ENCODE measurements around the gene MMAB. TPM values are rescaled to one million over a fixed set of nuclear protein-coding genes. Genes with fewer than 3 reads are reported as not detected.

The MMAB gene
- total and polyA plus RNA-seq, 10 of the 15 experiments (the other 5 are each of a cell fraction or from before 2014, with no cell fraction given), result 10.6 to 65.3 (median 45.2) TPM

DNA sequence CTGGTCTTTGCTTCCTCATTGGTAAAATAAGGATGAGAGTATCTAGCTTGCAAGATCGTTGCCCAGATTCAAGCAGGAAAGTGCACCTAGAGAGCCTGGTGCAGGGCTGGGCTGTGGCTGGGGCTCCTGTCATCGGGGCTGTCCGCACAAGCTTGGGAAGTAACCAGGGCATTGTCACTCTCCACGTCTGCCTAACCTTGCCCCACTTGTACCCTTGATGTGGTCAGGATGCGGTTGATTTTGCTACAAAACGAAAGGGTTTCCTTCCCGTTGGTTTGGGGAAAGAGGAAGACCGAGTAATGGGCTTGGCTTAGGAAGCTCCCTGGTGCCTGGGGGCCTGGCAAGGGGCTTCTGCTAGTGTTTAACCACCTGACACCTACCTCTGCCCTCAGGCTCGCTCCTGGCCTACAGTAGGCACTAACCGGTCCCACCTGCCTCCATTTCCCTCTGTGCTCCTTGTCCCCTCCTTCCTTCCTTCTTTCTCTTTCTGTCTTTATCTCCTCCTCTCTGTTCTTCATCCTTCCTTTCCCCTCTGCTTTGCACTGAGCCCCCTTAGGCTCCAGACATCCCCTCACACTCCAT, 22.1 kb upstream of the MMAB start:
- WGBS (ENCODE audit: insufficient coverage, insufficient replicate concordance, low lambda C conversion rate, missing lambda C conversion rate), result 11% methylated on average over 10 of the region's 10 CpGs
- Histone ChIP-seq H3K36me3 (ENCODE audit: control insufficient read depth in 2 of 2, insufficient read depth in 2 of 2, low read length in 1 of 2) (peaks cover 2 to 4% of the 10 kb centered on the region in 2 experiments; a peak in 2 of 4 replicates), H2AFZ (ENCODE audit: control insufficient read depth, low read depth, low read length) (no peak overlapping the region), H3K27ac (ENCODE audit: control insufficient read depth, insufficient read depth) (no peak overlapping the region), H3K4me3 (no peak overlapping the region), H3K27me3 (replicated peaks in 1 of 2; ENCODE audit: control insufficient read depth in 2 of 2, insufficient read depth in 2 of 2, low read length in 1 of 2) (no peaks in the 10 kb centered on the region), H3K4me2 (ENCODE audit: control insufficient read depth, insufficient read depth) (no peak overlapping the region), H3K79me2 (ENCODE audit: control insufficient read depth, insufficient read depth, low read length) (no peaks in the 10 kb centered on the region), H3K4me1 (ENCODE audit: control insufficient read depth, insufficient read depth, low read length) (peaks cover 4% of the 10 kb centered on the region; the same call in 1 of the 2 replicates), H3K9ac (ENCODE audit: control insufficient read depth, insufficient read depth, low read length) (no peak overlapping the region), H3K9me3 (replicated peaks; ENCODE audit: control insufficient read depth, insufficient read depth, low read length) (no peaks in the 10 kb centered on the region), H4K20me1 (ENCODE audit: control insufficient read depth, insufficient read depth) (no peaks in the 10 kb centered on the region)
- FAIRE-seq (no peak), DNase-seq (ENCODE audit: low read depth, low spot score) (no peak), ATAC-seq (peak; percentile 66)
- CTCF ChIA-PET, result interaction anchor here (0.9 kb wide), 1 partner anchor 70 kb away, joined by 3 read pairs; no protein-coding TSS in a partner anchor
- BruUV-seq (replicated peaks), result no TSS peak
- POLR2A ChIA-PET, result no interaction called here
- intact Hi-C loops (cut with micrococcal nuclease; ENCODE audit: unreplicated experiment), result no loop called here
- RAD21 ChIA-PET (ENCODE audit: unreplicated experiment), result interaction anchor here (3.6 kb wide), 1 partner anchor 180 kb away, joined by 16 read pairs; no protein-coding TSS in a partner anchor
- SMC1A ChIA-PET (ENCODE audit: uncharacterized antibody, unreplicated experiment), result no interaction called here
- in situ Hi-C loops (cut with MboI), result no loop called here
- TF ChIP-seq RUNX3 (IDR thresholded peaks at IDR 0.05; ENCODE audit: low read length), result peak; percentile 90
- TF ChIP-seq ZNF24 (IDR thresholded peaks at IDR 0.05), result no peak
- TF ChIP-seq IKZF1 (conservative IDR thresholded peaks at IDR 0.05), result peak; percentile 67
- TF ChIP-seq EED (IDR thresholded peaks at IDR 0.05; ENCODE audit: low read depth), result peak; percentile 74
- no peak for TF ChIP-seq WRNIP1 (IDR thresholded peaks at IDR 0.05; ENCODE audit: borderline replicate concordance, low read depth, low read length)
- no peak for TF ChIP-seq CHD1 (IDR thresholded peaks at IDR 0.05; ENCODE audit: low read depth, low read length)
- TF ChIP-seq NR2F1 (conservative IDR thresholded peaks at IDR 0.05), result 0 out of 2 replicates have a peak, but pooled peaks have one; percentile 25
- no peak for TF ChIP-seq LARP7 (IDR thresholded peaks at IDR 0.05)
- no peak for TF ChIP-seq RAD51 (IDR thresholded peaks at IDR 0.05)
- TF ChIP-seq, protein P1, sequence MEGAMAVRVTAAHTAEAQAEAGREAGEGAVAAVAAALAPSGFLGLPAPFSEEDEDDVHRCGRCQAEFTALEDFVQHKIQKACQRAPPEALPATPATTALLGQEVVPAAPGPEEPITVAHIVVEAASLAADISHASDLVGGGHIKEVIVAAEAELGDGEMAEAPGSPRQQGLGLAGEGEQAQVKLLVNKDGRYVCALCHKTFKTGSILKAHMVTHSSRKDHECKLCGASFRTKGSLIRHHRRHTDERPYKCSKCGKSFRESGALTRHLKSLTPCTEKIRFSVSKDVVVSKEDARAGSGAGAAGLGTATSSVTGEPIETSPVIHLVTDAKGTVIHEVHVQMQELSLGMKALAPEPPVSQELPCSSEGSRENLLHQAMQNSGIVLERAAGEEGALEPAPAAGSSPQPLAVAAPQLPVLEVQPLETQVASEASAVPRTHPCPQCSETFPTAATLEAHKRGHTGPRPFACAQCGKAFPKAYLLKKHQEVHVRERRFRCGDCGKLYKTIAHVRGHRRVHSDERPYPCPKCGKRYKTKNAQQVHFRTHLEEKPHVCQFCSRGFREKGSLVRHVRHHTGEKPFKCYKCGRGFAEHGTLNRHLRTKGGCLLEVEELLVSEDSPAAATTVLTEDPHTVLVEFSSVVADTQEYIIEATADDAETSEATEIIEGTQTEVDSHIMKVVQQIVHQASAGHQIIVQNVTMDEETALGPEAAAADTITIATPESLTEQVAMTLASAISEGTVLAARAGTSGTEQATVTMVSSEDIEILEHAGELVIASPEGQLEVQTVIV (IDR thresholded peaks at IDR 0.05; ENCODE audit: borderline replicate concordance, partially characterized antibody), result no peak
- TF ChIP-seq, protein P2, sequence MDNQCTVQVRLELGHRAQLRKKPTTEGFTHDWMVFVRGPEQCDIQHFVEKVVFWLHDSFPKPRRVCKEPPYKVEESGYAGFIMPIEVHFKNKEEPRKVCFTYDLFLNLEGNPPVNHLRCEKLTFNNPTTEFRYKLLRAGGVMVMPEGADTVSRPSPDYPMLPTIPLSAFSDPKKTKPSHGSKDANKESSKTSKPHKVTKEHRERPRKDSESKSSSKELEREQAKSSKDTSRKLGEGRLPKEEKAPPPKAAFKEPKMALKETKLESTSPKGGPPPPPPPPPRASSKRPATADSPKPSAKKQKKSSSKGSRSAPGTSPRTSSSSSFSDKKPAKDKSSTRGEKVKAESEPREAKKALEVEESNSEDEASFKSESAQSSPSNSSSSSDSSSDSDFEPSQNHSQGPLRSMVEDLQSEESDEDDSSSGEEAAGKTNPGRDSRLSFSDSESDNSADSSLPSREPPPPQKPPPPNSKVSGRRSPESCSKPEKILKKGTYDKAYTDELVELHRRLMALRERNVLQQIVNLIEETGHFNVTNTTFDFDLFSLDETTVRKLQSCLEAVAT (IDR thresholded peaks at IDR 0.05), result no peak
- TF ChIP-seq SPI1 (IDR thresholded peaks at IDR 0.05; ENCODE audit: borderline replicate concordance, insufficient read depth, low read depth, low read length), result peak; percentile 45; the same call in 1 of the 2 replicates
- peak; percentile 50 to 64; a peak in 3 of 4 replicates for TF ChIP-seq IKZF2 (IDR thresholded peaks at IDR 0.05)
- TF ChIP-seq ZSCAN29 (IDR thresholded peaks at IDR 0.05), result no peak
- TF ChIP-seq NRF1 (conservative IDR thresholded peaks at IDR 0.05; ENCODE audit: low read depth, low read length), result no peak
- TF ChIP-seq TCF7 (IDR thresholded peaks at IDR 0.05; ENCODE audit: borderline replicate concordance), result peak; percentile 86
- no peak for TF ChIP-seq SMARCA5 (IDR thresholded peaks at IDR 0.05)
- TF ChIP-seq ZNF622 (IDR thresholded peaks at IDR 0.05), result no peak
- no peak for TF ChIP-seq GABPA (IDR thresholded peaks at IDR 0.05; ENCODE audit: low read depth)

Measured in GM12878 (cell line).